ENCODE measurements around the gene PPHLN1. TPM values are rescaled to one million over a fixed set of nuclear protein-coding genes. Genes with fewer than 3 reads are reported as not detected.

The PPHLN1 gene
- total and polyA plus RNA-seq, 2 of the 8 experiments (the other 6 are each of a cell fraction or from before 2014, with no cell fraction given) = 34.3 to 71.6 TPM

- TF ChIP-seq ASH2L (IDR thresholded peaks at IDR 0.05; ENCODE audit: low read length) (no peak), KDM4A (IDR thresholded peaks at IDR 0.05; ENCODE audit: low read depth, low read length, severe bottlenecking) (no peak)
Measured at GRCh38 chr12:42356344-42356743, 30.4 kb downstream of the PPHLN1 start (continued).

Measured in H1 (cell line).